ENCODE data around the gene MYH14. TPM values are rescaled to one million over a fixed set of nuclear protein-coding genes. Genes with fewer than 3 reads are reported as not detected.

MYH14 gene
- total RNA-seq, 2 donors from 2014 or later = 2.6 to 11.1 TPM

GRCh38 chr19:50174100-50174793 is 29.2 kb upstream of the MYH14 start:
- H3K4me3 ChIP-seq = no peak overlapping the region
- no peaks in the 10 kb centered on the region for H3K36me3 ChIP-seq
- DNase-seq (ENCODE audit: low spot score) (no peak), ATAC-seq (ENCODE audit: insufficient number of reproducible peaks, low FRiP score, low read depth) (no peak)
- no peaks in the 10 kb centered on the region for H3K4me1 ChIP-seq (ENCODE audit: control insufficient read depth in 1 of 2, low read depth in 2 of 2)
- no peak overlapping the region for H3K27ac ChIP-seq
- H3K9me3 ChIP-seq = no peaks in the 10 kb centered on the region
- no peaks in the 10 kb centered on the region for H3K27me3 ChIP-seq (replicated peaks; ENCODE audit: insufficient read depth)
- TF ChIP-seq CTCF (IDR thresholded peaks at IDR 0.05) = no peak

- Histone ChIP-seq H3K9me3 (no peaks in the 10 kb centered on the region), H3K4me3 (no peak overlapping the region), H3K27me3 (replicated peaks; ENCODE audit: insufficient read depth) (no peaks in the 10 kb centered on the region), H3K4me1 (ENCODE audit: control insufficient read depth in 1 of 2, low read depth in 2 of 2) (no peaks in the 10 kb centered on the region), H3K36me3 (no peaks in the 10 kb centered on the region), H3K27ac (no peak overlapping the region)
- no peak for TF ChIP-seq CTCF (IDR thresholded peaks at IDR 0.05)
- DNase-seq (ENCODE audit: low spot score) = no peak
- no peak for ATAC-seq (ENCODE audit: insufficient number of reproducible peaks, low FRiP score, low read depth)
These were observed 27.5 kb upstream of the MYH14 start for GRCh38 chr19:50175924-50176323.

- no peaks in the 10 kb centered on the region for H3K36me3 ChIP-seq
- H3K4me1 ChIP-seq (ENCODE audit: control insufficient read depth in 1 of 2, low read depth in 2 of 2) = no peaks in the 10 kb centered on the region
- H3K27ac ChIP-seq = no peak overlapping the region
- no peak for TF ChIP-seq CTCF (IDR thresholded peaks at IDR 0.05)
- DNase-seq (ENCODE audit: low spot score) (no peak), ATAC-seq (ENCODE audit: insufficient number of reproducible peaks, low FRiP score, low read depth) (no peak)
- no peaks in the 10 kb centered on the region for H3K9me3 ChIP-seq
- H3K4me3 ChIP-seq = no peak overlapping the region
- no peaks in the 10 kb centered on the region for H3K27me3 ChIP-seq (replicated peaks; ENCODE audit: insufficient read depth)
These were observed 26.6 kb upstream of the MYH14 start for GRCh38 chr19:50176775-50177174.

- no peak for DNase-seq (ENCODE audit: low spot score)
These were observed 25.1 kb upstream of the MYH14 start for GRCh38 chr19:50178320-50178719.

More at GRCh38 chr19:50178320-50178719, 25.1 kb upstream of the MYH14 start:
- H3K9me3 ChIP-seq = no peaks in the 10 kb centered on the region
- H3K4me3 ChIP-seq = no peak overlapping the region
- no peak for TF ChIP-seq CTCF (IDR thresholded peaks at IDR 0.05)
- no peaks in the 10 kb centered on the region for H3K36me3 ChIP-seq
- no peaks in the 10 kb centered on the region for H3K4me1 ChIP-seq (ENCODE audit: control insufficient read depth in 1 of 2, low read depth in 2 of 2)
- no peak overlapping the region for H3K27ac ChIP-seq
- H3K27me3 ChIP-seq (replicated peaks; ENCODE audit: insufficient read depth) = no peaks in the 10 kb centered on the region
- ATAC-seq (ENCODE audit: insufficient number of reproducible peaks, low FRiP score, low read depth) = no peak
